Parathyroid adenoma (tissue), 2 donors: ENCODE results near the gene ATOSB.

Experiments
- H2AFZ ChIP-seq: fragments of 300-600 bp; sonication (generic); one replicate; pipeline ENCODE4 v1.7.0; 2017; ENCODE audit warnings: antibody characterized with exemption, mild to moderate bottlenecking
- H3K27ac ChIP-seq: fragments of 300-600 bp; sonication (generic); one replicate; pipeline ENCODE4 v1.7.0; 2017
- H3K27me3 ChIP-seq: fragments of 300-600 bp; sonication (generic); one replicate; pipeline ENCODE4 v1.7.0; 2017; ENCODE audit warnings: low read length; ENCODE audit not compliant: control insufficient read depth, insufficient read depth
- H3K36me3 ChIP-seq: fragments of 300-600 bp; sonication (generic); one replicate; pipeline ENCODE4 v1.7.0; 2017; ENCODE audit warnings: low read length; ENCODE audit not compliant: control insufficient read depth, insufficient read depth
- H3K4me1 ChIP-seq: fragments of 300-600 bp; sonication (generic); one replicate; pipeline ENCODE4 v1.7.0; 2017; ENCODE audit warnings: control low read depth
- H3K4me2 ChIP-seq: fragments of 300-600 bp; sonication (generic); one replicate; pipeline ENCODE4 v1.7.0; 2017; ENCODE audit warnings: low read length
- H3K4me3 ChIP-seq: fragments of 300-600 bp; sonication (generic); one replicate; pipeline ENCODE4 v1.7.0; 2017; ENCODE audit warnings: low read depth, low read length
- H3K79me2 ChIP-seq: fragments of 300-600 bp; sonication (generic); one replicate; pipeline ENCODE4 v1.7.0; 2017; ENCODE audit warnings: control low read depth
- H3K9ac ChIP-seq: fragments of 300-600 bp; sonication (generic); one replicate; pipeline ENCODE4 v1.7.0; 2017; ENCODE audit warnings: mild to moderate bottlenecking
- H3K9me3 ChIP-seq: fragments of 300-600 bp; sonication (generic); one replicate; pipeline ENCODE4 v1.7.0; 2017; ENCODE audit warnings: low read length; ENCODE audit not compliant: control insufficient read depth
- TF ChIP-seq, protein P1 (sequence below): fragments of 300-600 bp; sonication (generic); IDR thresholded peaks from one replicate; pipeline ENCODE4 v1.7.0; 2017; ENCODE audit warnings: antibody characterized with exemption, mild to moderate bottlenecking
- donor health status: primary hyperparathyroidism.

ATOSB gene

DNA sequence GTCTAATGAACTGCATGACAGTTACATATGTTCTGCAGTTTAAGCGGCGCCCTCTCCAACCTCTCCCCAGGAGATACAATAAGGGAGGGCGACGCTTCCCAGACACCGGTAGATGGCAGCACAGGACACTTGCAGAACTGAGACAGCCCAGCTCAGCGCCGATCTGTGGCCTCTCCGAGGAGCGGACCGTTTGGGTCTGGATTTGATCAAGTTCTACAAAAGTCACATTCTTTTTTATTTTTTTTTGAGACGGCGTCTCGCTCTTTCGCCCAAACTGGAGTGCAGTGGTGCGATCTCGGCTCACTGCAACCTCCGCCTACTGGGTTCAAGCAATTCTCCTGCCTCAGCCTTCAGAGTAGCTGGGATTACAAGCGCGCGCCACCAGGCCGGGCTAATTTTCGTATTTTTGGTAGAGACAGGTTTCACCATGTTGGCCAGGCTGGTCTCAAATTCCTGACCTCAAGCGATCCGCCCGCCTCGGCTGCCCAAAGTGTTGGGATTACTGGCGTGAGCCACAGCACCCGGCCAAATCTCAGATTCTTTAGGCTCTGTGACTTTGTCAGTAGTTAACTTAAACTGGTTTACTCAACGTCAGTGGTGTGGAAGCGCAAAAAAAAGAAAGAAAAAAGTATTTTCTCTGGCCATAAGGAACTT lies 1.4 kb upstream of the ATOSB start:
- no peak overlapping the region for H3K9ac ChIP-seq
- H3K9me3 ChIP-seq = no peaks in the 10 kb centered on the region

DNA sequence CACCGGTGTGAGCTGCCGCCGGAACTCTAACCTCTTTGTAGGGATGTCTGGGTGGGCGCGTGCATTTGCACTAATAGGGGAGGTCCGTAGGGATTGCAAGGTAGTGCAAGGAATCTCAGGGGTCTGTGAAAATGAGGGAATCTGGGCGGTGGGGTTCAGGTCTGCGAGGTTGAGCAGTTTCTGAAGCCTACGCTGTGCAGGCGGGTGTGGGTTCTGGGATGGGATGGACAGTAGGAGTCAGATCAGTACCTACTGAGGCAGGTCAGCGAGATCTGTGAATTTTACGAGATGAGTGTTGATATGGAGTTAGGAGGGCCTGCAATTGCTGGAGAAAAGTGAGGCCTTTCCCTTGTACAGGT lies 856 bp upstream of the ATOSB start:
- Histone ChIP-seq H3K4me2 (peak overlapping the region; percentile 73), H3K4me1 (peaks cover 5% of the 10 kb centered on the region), H3K9ac (no peak overlapping the region), H3K4me3 (peak overlapping the region; percentile 52), H3K79me2 (peaks cover 2% of the 10 kb centered on the region), H3K36me3 (no peaks in the 10 kb centered on the region), H3K27me3 (no peaks in the 10 kb centered on the region), H3K27ac (peak overlapping the region; percentile 90), H3K9me3 (no peaks in the 10 kb centered on the region), H2AFZ (peak overlapping the region; percentile 86)
- TF ChIP-seq, protein P1, sequence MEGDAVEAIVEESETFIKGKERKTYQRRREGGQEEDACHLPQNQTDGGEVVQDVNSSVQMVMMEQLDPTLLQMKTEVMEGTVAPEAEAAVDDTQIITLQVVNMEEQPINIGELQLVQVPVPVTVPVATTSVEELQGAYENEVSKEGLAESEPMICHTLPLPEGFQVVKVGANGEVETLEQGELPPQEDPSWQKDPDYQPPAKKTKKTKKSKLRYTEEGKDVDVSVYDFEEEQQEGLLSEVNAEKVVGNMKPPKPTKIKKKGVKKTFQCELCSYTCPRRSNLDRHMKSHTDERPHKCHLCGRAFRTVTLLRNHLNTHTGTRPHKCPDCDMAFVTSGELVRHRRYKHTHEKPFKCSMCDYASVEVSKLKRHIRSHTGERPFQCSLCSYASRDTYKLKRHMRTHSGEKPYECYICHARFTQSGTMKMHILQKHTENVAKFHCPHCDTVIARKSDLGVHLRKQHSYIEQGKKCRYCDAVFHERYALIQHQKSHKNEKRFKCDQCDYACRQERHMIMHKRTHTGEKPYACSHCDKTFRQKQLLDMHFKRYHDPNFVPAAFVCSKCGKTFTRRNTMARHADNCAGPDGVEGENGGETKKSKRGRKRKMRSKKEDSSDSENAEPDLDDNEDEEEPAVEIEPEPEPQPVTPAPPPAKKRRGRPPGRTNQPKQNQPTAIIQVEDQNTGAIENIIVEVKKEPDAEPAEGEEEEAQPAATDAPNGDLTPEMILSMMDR = no peak

More for the DNA sequence above, 1.4 kb upstream of the ATOSB start:
- peak overlapping the region; percentile 52 for H3K4me3 ChIP-seq
- peak overlapping the region; percentile 90 for H3K27ac ChIP-seq
- peak overlapping the region; percentile 73 for H3K4me2 ChIP-seq
- TF ChIP-seq, protein P1 = peak; percentile 86
- peaks cover 2% of the 10 kb centered on the region for H3K79me2 ChIP-seq
- peaks cover 5% of the 10 kb centered on the region for H3K4me1 ChIP-seq
- H3K36me3 ChIP-seq = no peaks in the 10 kb centered on the region
- peak overlapping the region; percentile 86 for H2AFZ ChIP-seq
- H3K27me3 ChIP-seq = no peaks in the 10 kb centered on the region

DNA sequence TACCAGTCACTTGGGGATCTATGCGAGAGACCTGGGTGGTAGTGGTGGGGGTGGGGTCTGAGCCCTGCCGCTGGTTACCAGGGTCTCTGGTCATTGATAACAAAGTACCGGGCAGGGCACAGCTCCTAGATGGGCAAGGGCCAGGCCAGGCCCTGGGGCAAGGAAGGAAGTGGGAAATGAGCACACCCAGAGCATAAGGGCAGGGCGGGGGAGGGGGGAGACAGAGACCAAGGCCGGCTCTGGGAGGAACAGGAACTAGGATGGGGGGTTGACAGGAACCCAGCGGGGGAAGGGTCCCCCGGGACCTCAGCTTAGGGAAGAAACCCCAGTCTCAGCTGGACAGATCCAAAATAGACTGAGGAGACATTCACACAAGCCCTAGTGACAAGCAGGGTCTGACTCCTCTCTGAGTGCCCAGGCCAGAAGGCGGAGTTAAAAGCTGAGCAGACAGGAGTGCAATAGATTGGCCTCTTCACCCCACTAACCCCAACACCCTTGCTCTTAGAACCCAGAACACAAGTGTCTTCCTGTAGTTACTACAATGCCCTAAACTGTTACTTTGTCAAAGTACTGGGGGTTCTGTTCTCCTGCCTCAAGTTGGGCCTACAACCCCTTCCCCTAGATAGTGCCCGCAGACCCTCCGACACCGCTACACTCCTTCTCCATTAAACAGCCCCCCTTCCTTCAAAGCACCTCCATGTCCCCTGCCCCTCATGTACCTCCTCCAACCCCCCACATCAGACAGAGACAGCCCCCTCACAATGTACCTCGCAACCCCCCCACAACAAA lies 628 bp downstream of the ATOSB start:
- Histone ChIP-seq H2AFZ (peak overlapping the region; percentile 86), H3K79me2 (peaks cover 2% of the 10 kb centered on the region), H3K9ac (no peak overlapping the region), H3K4me2 (peak overlapping the region; percentile 73), H3K36me3 (no peaks in the 10 kb centered on the region), H3K4me3 (peak overlapping the region; percentile 52), H3K4me1 (peaks cover 5% of the 10 kb centered on the region), H3K9me3 (no peaks in the 10 kb centered on the region), H3K27me3 (no peaks in the 10 kb centered on the region), H3K27ac (peak overlapping the region; percentile 90)
- TF ChIP-seq, protein P1 = no peak

DNA sequence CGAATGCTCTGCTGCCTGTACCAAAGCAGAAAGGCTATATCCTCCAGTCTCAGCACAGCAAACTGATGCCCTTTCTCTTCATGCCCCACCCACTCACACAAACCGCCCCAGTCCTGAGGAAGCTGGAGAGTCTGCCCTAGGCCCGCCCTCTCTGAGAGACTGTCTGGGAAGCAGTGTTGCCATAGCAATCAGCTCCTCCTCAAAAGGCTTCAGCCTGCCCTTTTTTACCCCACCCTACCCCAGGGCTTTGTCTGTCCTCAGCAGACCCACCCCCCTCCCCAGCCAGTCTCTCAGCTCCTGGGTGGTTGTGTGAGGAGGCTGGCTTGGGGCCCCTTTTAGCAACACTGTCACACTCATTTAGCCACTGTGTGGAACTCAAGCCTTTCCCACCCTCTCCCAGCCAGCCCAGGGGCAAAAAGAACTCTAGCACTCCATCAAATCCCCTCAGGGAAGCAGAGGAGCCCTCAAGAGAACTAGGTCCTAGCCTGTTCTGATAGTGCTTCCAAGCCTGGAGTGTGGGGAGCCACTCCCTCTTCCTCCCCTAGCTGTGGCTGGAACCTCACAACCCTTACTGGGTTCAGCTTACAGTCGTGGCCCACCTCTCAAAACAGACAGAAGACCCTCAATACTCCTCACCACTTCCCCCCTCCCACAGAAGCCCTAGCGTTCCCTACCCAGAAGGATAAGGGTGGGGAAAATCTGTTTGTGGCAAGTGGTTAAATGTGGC lies 1.4 kb downstream of the ATOSB start:
- no peak overlapping the region for H3K9ac ChIP-seq
- no peaks in the 10 kb centered on the region for H3K9me3 ChIP-seq
- H3K4me1 ChIP-seq = peaks cover 5% of the 10 kb centered on the region
- peak overlapping the region; percentile 52 for H3K4me3 ChIP-seq
- no peaks in the 10 kb centered on the region for H3K36me3 ChIP-seq
- H2AFZ ChIP-seq = peak overlapping the region; percentile 53
- peaks cover 2% of the 10 kb centered on the region for H3K79me2 ChIP-seq
- H3K27me3 ChIP-seq = no peaks in the 10 kb centered on the region
- peak overlapping the region; percentile 73 for H3K4me2 ChIP-seq
- peak overlapping the region; percentile 90 for H3K27ac ChIP-seq
- TF ChIP-seq, protein P1 = no peak
